PC-9 (cell line): ENCODE results near the gene RGS6. TPM values are rescaled to one million over a fixed set of nuclear protein-coding genes. Genes with fewer than 3 reads are reported as not detected.

Experiments
- BruUV-seq: library from RNA; stranded (reverse); fragments of 400-500 nt; replicated peaks from 2 replicates; lab custom pipeline; 2021; lab: Mats Ljungman, UMichigan
- CTCF ChIA-PET: fragments of 300-600 bp; sonication (Branson Sonifier 250); formaldehyde crosslinking; loops from one replicate; lab custom pipeline; 2022; ENCODE audit warnings: antibody characterized with exemption; lab: Charles Lee
- POLR2A ChIA-PET: fragments of 300-600 bp; sonication (Branson Sonifier 250); formaldehyde crosslinking; loops from one replicate; lab custom pipeline; 2022; ENCODE audit warnings: antibody characterized with exemption; ENCODE audit not compliant: unreplicated experiment; lab: Charles Lee
- DNase-seq, 2 experiments: peaks; one replicate each; pipeline versions ENCODE4 v3.0.0 to v3.0.0-alpha.2; 2015 to 2022; ENCODE audit warnings: mixed read lengths in 1 of 2
- H2AFZ ChIP-seq: fragments of 200-600 bp; sonication (generic); 2 replicates; pipeline ENCODE4 v1.8.1; 2017; ENCODE audit warnings: antibody characterized with exemption
- H3F3A ChIP-seq: fragments of 200-600 bp; sonication (generic); 2 replicates; pipeline ENCODE4 v1.8.1; 2017; ENCODE audit warnings: antibody characterized with exemption, mild to moderate bottlenecking, low read depth; ENCODE audit not compliant: insufficient read depth
- H3K27ac ChIP-seq: fragments of 200-600 bp; sonication (generic); 2 replicates; pipeline ENCODE4 v1.6.1; 2016; ENCODE audit warnings: mixed run types
- H3K27me3 ChIP-seq: fragments of 200-600 bp; sonication (generic); 2 replicates; pipeline ENCODE4 v1.6.1; 2016; ENCODE audit warnings: low read depth, mixed run types; ENCODE audit not compliant: insufficient read depth
- H3K36me3 ChIP-seq: fragments of 200-600 bp; sonication (generic); 2 replicates; pipeline ENCODE4 v1.6.1; 2016; ENCODE audit warnings: low read depth, mixed run types
- H3K4me1 ChIP-seq: fragments of 200-600 bp; sonication (generic); replicated peaks from 2 replicates; pipeline ENCODE4 v1.6.1; 2016; ENCODE audit warnings: mixed run types; ENCODE audit not compliant: insufficient read depth
- H3K4me2 ChIP-seq: fragments of 200-600 bp; sonication (generic); 2 replicates; pipeline ENCODE4 v1.6.1; 2017; ENCODE audit warnings: mixed run types
- H3K4me3 ChIP-seq: fragments of 200-600 bp; sonication (generic); 2 replicates; pipeline ENCODE4 v1.6.1; 2016; ENCODE audit warnings: mixed run types
- H3K79me2 ChIP-seq: fragments of 200-600 bp; sonication (generic); 2 replicates; pipeline ENCODE4 v1.6.1; 2017; ENCODE audit warnings: low read depth, mixed run types
- H3K9me2 ChIP-seq: fragments of 200-600 bp; sonication (generic); 2 replicates; pipeline ENCODE4 v1.8.1; 2017; ENCODE audit warnings: mild to moderate bottlenecking; ENCODE audit not compliant: insufficient read depth
- H3K9me3 ChIP-seq: fragments of 200-600 bp; sonication (generic); 2 replicates; pipeline ENCODE4 v1.8.1; 2016; ENCODE audit warnings: low read depth; ENCODE audit not compliant: insufficient read depth
- H4K20me1 ChIP-seq: fragments of 200-600 bp; sonication (generic); 2 replicates; pipeline ENCODE4 v1.8.1; 2017; ENCODE audit not compliant: insufficient read depth
- CTCF ChIP-seq: fragments of 200-600 bp; sonication (generic); conservative IDR thresholded peaks from 2 replicates; pipeline ENCODE4 v1.6.1; 2017; ENCODE audit warnings: mixed run types, antibody characterized with exemption, mild to moderate bottlenecking, moderate library complexity
- EZH2 ChIP-seq: fragments of 200-600 bp; sonication (generic); IDR thresholded peaks from 2 replicates; pipeline ENCODE4 v1.8.0; 2017; ENCODE audit warnings: antibody characterized with exemption, low read depth
- intact Hi-C: fragments of 100-400 bp; cut with micrococcal nuclease; formaldehyde crosslinking; loops from one replicate; pipeline ENCODE4 v1.10.0; 2022; ENCODE audit not compliant: unreplicated experiment
- total RNA-seq: library from RNA; stranded (reverse); gene quantifications from 2 replicates; pipeline ENCODE4 v1.2.3, GENCODE V29; 2021

The RGS6 gene
- total RNA-seq, 1 experiment from 2014 or later, result not detected

- no TSS peak for BruUV-seq
- CTCF ChIA-PET, result no interaction called here
- Histone ChIP-seq H3K36me3 (no peaks in the 10 kb centered on the region), H3K4me1 (no peaks in the 10 kb centered on the region), H3K9me3 (no peaks in the 10 kb centered on the region), H3K9me2 (no peaks in the 10 kb centered on the region), H4K20me1 (no peaks in the 10 kb centered on the region), H3K4me3 (no peak overlapping the region), H3K27ac (no peak overlapping the region), H3K79me2 (no peaks in the 10 kb centered on the region), H2AFZ (no peak overlapping the region), H3K4me2 (no peak overlapping the region), H3K27me3 (no peaks in the 10 kb centered on the region), H3F3A (no peaks in the 10 kb centered on the region)
- intact Hi-C loops, result no loop called here
- POLR2A ChIA-PET, result no interaction called here
- no peak for DNase-seq
- TF ChIP-seq EZH2 (no peak), CTCF (no peak)
Measured at GRCh38 chr14:72008666-72009065, 76.4 kb downstream of the RGS6 start.

DNA sequence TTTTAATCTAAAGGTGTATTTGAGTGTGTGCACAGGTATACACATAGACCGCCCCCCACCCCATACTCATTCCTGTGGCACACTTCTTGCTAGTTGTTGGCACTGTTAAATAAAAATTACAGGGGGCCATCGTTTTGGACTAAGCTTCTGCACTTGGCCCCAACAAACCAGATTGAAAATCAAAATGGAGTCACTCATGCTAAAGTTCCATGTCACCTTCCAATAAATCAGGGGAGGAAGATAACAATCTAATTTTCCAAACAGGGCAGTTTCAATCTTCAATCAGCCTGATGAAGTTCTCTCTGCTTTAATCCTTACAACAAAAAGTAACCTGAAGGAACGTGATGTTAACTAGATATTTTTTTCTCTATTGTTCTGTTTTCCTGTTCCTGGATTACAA lies 78.2 kb downstream of the RGS6 start:
- Histone ChIP-seq H3K4me1 (no peaks in the 10 kb centered on the region), H3F3A (no peaks in the 10 kb centered on the region), H3K79me2 (no peaks in the 10 kb centered on the region), H3K4me2 (no peak overlapping the region), H3K27me3 (no peaks in the 10 kb centered on the region), H3K4me3 (no peak overlapping the region), H4K20me1 (no peaks in the 10 kb centered on the region), H3K27ac (no peak overlapping the region), H3K36me3 (no peaks in the 10 kb centered on the region), H2AFZ (no peak overlapping the region), H3K9me3 (no peaks in the 10 kb centered on the region), H3K9me2 (no peaks in the 10 kb centered on the region)
- no peak for TF ChIP-seq CTCF
- no peak for TF ChIP-seq EZH2
- ChIA-PET CTCF (no interaction called here), POLR2A (no interaction called here)
- intact Hi-C loops, result no loop called here
- DNase-seq, result no peak
- BruUV-seq, result no TSS peak

- H3K9me3 ChIP-seq, result no peaks in the 10 kb centered on the region
- ChIA-PET POLR2A (no interaction called here), CTCF (no interaction called here)
- no peaks in the 10 kb centered on the region for H3K9me2 ChIP-seq
- no TSS peak for BruUV-seq
- no peaks in the 10 kb centered on the region for H4K20me1 ChIP-seq
- intact Hi-C loops, result no loop called here
- no peak overlapping the region for H2AFZ ChIP-seq
- no peak overlapping the region for H3K27ac ChIP-seq
- no peak overlapping the region for H3K4me3 ChIP-seq
- 0 out of 2 replicates have a peak, but pooled peaks cover under 1% of the 10 kb centered on the region for H3K27me3 ChIP-seq
- H3F3A ChIP-seq, result no peaks in the 10 kb centered on the region
- TF ChIP-seq EZH2, result no peak
- no peak for TF ChIP-seq CTCF
- no peaks in the 10 kb centered on the region for H3K79me2 ChIP-seq
- no peaks in the 10 kb centered on the region for H3K36me3 ChIP-seq
- H3K4me1 ChIP-seq, result no peaks in the 10 kb centered on the region
- no peak overlapping the region for H3K4me2 ChIP-seq
- no peak for DNase-seq
Measured at GRCh38 chr14:72013721-72014345, 81.6 kb downstream of the RGS6 start.
